GM13977 (cell line): ENCODE measurements around the gene CHD9.

ENCODE experiments used
- DNase-seq: peaks from one replicate; pipeline ENCODE4 v3.0.0; 2012; ENCODE audit warnings: low spot score
- CTCF ChIP-seq: IDR thresholded peaks from 2 replicates; pipeline ENCODE4 v1.5.1; 2012; ENCODE audit warnings: mild to moderate bottlenecking, control low read depth; ENCODE audit not compliant: insufficient read depth; ENCODE audit errors: extremely low read depth, missing control alignments
- in situ Hi-C: fragments of 300-500 bp; cut with MboI; formaldehyde crosslinking; loops from one replicate; pipeline ENCODE4 v1.12.0; 2022; ENCODE audit warnings: low sequenced_read_pairs, low pct_unique_long_range_greater_than_20kb, mixed read lengths, inconsistent platforms; ENCODE audit not compliant: unreplicated experiment

The CHD9 gene

DNA sequence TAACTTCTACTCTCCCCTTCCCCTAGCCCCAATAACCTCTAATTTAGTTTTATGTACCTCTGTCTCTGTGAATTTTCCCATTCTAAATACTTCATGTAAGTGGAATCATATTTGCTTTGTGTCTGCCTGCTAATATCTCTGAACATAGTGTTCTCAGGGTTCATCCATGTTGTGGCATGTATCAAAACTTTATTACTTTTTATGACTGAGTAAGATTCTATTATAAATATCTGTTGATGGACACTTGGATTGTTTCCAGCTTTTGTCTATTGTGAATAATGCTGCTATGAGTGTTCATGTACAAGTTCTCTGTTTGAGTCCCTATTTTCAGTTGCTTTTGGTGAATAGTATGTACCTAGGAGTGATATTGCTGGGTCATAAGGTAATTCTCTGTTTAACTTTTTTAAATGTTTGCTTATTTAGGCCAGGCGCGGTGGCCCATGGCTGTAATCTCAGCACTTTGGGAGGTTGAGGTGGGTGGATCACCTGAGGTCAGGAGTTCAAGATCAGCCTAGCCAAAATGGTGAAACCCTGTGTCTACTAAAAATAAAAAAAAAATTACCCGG is 92.8 kb downstream of the CHD9 start:
- in situ Hi-C loops = no loop called here
- no peak for TF ChIP-seq CTCF
- no peak for DNase-seq

GRCh38 chr16:53150769-53151168 is 96.0 kb downstream of the CHD9 start:
- no peak for TF ChIP-seq CTCF
- DNase-seq = no peak

GRCh38 chr16:53152329-53152728 is 97.5 kb downstream of the CHD9 start:
- DNase-seq = no peak
- TF ChIP-seq CTCF = no peak
- in situ Hi-C loops = loop anchor here (25.0 kb wide), 1 partner anchor 90 kb away; the partner anchor contains the start of genes CHD9 and CHD9NB

More at GRCh38 chr16:53150769-53151168, 96.0 kb downstream of the CHD9 start:
- in situ Hi-C loops = loop anchor here (25.0 kb wide), 1 partner anchor 88 kb away; the partner anchor contains the start of genes CHD9 and CHD9NB

DNA sequence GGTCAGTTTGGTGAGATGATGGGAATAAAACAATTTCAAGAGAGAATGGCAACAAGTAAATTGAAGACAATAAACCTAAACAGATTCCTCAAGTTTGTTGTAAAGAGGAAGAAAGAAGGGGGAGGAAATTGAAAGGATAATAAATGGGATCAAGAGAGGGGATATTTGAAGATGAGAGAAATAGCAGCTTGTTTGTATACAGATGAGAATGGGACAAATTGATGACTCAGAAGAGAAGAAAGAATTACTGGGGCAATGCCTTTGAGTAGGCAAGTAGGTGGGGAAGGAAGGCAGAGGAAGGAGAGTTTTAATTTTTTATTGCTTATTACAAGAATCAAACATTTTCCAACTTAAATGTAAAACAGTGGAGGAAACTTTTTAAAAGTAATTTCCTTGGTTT is 98.3 kb downstream of the CHD9 start:
- in situ Hi-C loops = loop anchor here (25.0 kb wide), 1 partner anchor 91 kb away; the partner anchor contains the start of genes CHD9 and CHD9NB
- no peak for TF ChIP-seq CTCF
- DNase-seq = no peak

GRCh38 chr16:53154513-53154912 is 99.7 kb downstream of the CHD9 start:
- DNase-seq = no peak
- in situ Hi-C loops = loop anchor here (25.0 kb wide), 1 partner anchor 92 kb away; the partner anchor contains the start of genes CHD9 and CHD9NB
- no peak for TF ChIP-seq CTCF

DNA sequence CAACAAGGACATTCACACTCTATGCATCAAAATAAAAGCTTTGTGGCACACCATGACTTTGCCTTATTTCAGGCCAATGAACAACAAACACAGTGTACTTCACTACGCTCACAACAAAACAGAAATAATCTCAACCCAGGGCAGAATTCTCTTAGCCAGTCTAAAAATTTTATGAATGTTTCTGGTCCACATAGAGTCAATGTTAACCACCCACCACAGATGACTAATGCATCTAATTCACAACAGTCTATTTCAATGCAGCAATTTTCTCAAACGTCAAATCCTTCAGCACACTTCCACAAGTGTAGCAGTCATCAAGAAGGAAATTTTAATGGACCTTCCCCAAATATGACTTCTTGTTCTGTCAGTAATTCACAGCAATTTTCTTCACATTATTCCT is 101.7 kb downstream of the CHD9 start:
- TF ChIP-seq CTCF = no peak
- no peak for DNase-seq
- in situ Hi-C loops = loop anchor here (25.0 kb wide), 1 partner anchor 94 kb away; the partner anchor contains the start of genes CHD9 and CHD9NB
